GM18499 (cell line): ENCODE data around the gene MTA2.

Experiments
- ATAC-seq: cut with Tn5 transposase; IDR thresholded peaks from one replicate; pipeline ENCODE4 v1.9.1; 2021; ENCODE audit warnings: moderate number of reproducible peaks; ENCODE audit not compliant: insufficient read depth, unreplicated experiment

MTA2 gene

GRCh38 chr11:62613291-62613778 is 11.7 kb upstream of the MTA2 start:
- ATAC-seq, result no peak

GRCh38 chr11:62612366-62613290 is 11.0 kb upstream of the MTA2 start, which contains the start of the genes EML3 and ROM1:
TSS of gene EML3 (minus strand) at chr11:62612775. CDS start at chr11:62612457, 318 bp downstream.
TSS of gene ROM1 (plus strand) at chr11:62613257. CDS start at chr11:62613282, 25 bp downstream.
- no peak for ATAC-seq

DNA sequence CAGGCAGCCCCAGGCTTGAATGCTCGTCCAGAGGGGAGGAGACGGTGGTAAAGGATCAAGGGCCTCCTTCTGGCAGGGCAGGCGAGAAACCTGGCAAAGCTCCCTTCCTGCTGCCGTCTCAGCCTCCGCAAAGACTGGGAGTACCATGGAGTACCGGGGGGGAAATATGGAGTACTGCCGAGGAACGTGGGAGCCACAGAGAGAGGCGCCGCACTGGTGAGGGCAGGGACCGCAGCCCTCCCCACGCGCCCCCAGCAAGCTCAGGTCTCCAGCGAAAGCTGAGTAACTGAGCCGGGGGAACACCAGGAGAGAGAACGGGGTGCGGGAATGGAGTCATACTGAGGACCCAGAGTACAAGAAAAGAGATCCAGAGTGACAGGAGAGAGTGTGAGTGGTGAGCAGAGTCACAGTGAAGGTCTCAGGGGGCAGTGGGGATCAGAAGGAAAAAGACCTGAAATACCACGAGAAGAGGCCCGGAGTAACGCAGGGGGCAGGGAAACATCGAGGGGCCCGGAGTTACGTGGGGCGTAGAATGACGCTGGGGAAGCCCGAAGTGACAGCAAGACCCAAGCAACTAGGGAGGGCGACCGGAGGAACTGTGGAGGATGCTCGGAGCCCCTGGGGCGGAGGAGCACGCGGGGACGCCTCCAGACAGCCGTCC is 10.2 kb upstream of the MTA2 start:
- ATAC-seq, result no peak

- no peak for ATAC-seq
Measured at GRCh38 chr11:62610814-62611704, 9.4 kb upstream of the MTA2 start.

DNA sequence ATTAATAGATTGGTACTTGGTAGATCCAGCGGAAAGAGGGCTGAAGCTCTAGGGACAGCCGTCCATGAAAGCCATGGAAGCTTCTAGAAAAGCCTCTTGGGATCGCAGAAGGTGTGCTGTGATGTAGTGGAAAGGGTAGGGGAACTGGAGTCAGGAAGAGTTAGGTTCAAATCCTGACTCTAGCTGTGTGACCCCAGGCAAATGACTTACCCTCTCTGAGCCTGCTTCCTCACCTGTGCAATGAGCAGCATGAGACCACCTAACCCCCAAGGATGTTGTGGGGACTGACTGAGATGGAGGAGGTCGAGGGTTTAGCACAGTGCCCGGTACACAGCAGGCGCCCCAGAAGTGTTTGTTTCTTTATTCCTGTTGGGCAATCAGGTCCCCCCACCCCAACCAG is 8.7 kb upstream of the MTA2 start:
- ATAC-seq, result no peak

DNA sequence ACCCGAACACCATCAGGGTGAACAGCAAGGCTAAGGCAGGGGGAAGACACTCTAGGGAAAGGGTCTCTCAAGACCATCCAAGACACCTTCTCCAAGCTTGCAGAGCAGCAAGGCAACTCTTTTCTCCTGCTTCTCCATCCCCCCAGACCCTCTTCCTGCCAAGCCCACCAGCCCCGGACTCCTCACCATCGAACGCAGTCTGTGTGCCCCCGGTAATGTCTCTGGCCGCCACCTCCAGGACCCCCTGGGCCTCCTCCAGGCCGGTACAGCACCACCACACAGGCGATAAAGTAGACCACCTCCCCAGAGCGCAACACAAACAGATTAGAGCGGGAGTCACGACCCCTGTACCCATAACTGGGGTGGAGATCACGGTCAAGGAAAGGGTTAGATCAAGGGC is 7.1 kb upstream of the MTA2 start:
- no peak for ATAC-seq

DNA sequence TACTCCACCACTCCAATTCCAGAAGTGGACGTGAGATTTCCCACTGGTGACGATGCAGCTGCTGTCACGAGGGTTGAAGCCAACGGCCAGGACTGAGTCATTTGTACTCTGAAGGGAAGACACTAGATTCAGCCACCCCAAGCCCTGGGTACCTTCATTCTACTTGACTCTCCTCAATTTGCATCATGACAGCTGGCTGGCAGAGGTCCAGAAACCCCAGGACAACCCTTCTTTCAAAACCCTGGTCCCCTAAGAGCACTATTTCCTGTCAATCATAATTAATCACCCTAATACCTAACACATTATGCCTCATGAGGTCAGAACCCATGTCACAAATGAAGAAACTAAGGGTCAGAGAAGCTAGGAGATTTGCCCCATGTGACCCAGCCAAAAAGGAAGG is 6.0 kb upstream of the MTA2 start:
- ATAC-seq, result no peak

GRCh38 chr11:62605902-62606301 is 4.2 kb upstream of the MTA2 start:
- ATAC-seq, result no peak

DNA sequence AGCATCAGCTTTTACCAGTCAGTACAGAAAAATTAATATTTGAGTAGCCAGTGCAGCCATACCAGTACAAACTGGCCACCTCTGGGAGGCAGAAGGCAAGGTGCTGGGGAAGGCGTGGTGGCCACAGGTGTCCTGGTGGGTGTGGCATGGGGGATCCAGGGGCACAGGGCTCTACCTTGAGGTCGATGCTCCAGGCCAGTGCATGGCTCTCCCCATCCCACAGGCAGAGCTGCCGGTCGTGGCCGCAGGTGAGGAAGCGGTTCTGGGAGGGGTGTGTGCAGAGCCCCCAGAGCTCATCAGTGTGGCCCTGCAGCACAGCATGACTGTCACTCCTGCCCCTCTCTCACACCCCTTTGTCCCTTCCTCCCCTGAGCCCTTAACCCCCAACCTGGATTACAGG is 3.8 kb upstream of the MTA2 start:
- ATAC-seq, result no peak

DNA sequence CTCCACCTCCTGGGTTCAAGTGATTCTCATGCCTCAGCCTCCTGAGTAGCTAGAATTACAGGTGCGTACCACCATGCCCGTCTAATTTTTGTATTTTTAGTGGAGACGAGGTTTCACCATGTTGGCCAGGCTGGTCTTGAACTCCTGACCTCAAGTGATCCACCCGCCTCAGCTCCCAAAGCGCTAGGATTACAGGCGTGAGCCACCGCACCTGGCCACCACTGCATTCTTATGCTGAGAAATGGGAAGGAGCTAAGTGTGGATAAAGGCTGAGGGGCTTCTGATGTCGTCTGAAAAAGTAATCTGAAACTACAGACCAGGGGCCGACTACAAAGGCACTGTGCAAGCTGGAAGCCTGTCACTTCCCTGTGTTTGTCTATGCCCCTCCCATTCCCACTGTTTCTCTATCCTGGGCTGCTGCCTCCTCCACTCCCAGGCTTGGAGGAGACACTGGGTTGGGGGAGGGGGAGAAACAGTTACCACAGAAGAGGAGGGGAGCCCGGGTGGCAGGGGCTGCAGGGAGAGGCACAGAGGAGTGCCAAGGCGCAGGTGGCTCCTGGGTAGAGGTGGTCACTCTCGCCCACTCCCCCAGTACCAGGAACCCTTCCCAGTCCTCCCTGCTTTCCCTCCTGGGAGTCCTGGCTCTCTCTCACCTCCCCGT is 2.9 kb upstream of the MTA2 start:
- no peak for ATAC-seq

GRCh38 chr11:62603776-62604299 is 2.2 kb upstream of the MTA2 start:
- ATAC-seq, result no peak

GRCh38 chr11:62603072-62603408 is 1.4 kb upstream of the MTA2 start:
- ATAC-seq, result no peak

DNA sequence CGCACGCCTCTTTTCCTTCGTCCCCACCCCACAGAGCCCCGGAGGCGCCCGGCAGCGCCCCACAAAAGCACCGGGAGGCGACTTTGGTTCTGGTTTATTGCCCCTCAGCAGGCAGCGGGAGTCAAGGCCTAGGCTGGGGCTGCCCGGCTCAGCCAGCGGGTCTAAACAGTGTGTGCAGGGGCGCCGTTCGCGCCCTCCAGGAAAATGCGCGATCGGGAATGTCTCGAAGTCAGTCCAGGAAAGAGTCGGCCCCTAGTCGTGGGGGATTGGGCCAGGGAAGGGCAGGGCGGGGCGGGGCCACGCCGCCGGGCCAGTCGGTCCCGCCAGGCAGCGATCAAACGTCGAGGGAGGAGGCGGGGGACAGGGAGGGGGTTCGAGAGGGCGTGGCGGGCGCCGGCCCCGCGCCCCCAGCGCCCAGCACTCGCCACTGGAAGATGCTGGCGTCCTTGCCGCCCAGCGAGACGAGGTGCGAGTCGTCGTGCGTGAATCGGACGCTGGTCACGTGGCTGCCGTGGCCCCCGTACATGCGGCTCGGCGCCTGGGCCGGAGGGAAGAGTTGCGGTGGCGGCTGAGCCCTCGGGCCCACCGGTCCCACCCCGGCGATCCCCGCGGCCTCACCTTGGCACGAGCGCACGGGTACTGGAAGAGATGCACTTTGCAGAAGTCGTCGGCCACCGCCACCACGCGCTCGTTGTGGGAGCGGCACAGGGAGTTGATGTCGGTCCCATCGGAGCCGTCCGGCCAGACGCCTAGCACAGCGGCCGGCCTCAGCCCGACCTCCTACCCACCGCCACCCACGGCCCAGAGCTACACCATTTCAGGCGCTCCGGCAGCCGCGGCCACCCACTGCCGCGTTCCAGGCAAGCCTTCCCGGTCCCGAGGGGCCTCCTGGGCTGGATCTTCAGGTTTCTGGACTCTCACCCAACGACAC is 741 bp upstream of the MTA2 start:
- ATAC-seq, result no peak

DNA sequence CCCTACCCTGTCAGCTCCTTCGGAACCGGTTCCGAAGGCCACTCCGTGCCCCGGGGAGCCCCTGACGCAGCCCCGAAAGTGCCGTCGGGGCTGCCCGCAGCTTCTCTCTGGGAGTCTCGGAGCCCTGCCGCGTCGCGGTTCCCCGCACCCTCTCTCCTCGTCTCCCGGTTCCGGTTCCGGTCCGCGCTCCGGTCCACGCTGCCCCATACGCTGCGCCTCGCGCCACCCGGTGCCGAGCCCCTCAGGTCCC is 618 bp downstream of the MTA2 start:
- no peak for ATAC-seq

DNA sequence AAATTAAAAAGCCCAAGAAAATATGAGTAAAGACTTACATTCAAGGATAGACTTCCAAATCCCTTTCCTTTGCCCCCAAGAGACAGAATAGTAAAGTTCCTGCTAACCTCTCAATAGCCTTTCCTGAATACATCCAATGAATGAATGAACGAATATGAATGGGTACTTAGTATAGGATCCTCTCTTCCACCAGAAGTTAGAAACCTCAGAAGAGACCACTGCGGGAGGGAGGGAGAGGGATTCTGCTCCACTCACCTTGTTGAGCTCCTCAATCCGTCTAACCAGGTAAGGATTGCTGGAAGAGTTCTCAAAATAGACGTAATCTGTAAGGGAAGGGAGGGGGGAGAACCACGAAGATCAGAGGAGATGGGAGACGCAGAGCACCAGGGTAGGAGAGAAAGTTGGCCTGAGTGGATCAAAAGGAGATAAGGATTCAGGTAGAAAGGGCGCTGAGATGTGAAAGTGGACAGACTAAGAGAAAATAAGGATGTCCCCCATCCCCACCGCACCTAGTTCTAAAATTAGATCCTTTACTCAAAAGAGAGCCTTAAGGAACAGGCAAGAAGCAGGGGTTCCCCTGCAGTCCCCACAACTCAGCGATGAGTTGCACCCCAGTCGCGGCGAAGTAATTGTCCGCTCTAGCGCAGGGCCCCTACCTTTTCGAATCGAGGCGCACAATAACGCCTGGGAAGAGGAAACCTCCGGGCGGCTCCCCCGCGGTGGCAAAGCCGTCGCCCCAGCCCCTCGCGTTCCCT is 1.1 kb downstream of the MTA2 start:
- no peak for ATAC-seq

- ATAC-seq, result no peak
Measured at GRCh38 chr11:62599901-62600300, 1.8 kb downstream of the MTA2 start.

GRCh38 chr11:62599069-62599696 is 2.5 kb downstream of the MTA2 start:
- peak; percentile 33 for ATAC-seq

DNA sequence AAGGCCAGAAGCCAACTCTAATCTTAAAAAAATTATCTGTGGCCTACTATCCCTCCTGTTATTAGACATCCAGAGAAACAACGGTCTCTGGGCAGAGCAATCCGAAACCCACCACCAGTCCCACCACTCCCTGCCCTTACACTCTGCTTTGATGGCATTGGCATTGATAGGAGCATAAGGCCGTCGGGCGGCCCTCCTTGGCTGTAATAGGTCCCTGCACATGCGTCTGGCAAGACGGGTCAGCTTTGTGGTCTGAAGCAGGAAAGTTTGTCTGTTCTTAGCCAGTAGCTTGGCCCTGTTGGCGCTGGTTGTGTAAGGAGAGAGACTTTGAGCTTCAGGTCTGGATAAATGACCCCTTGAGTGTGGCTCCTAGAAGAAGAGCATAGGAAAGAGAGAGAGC is 6.5 kb downstream of the MTA2 start:
- no peak for ATAC-seq
